ENCODE data around the gene DIP2C. TPM values are rescaled to one million over a fixed set of nuclear protein-coding genes. Genes with fewer than 3 reads are reported as not detected.

DIP2C gene
- total RNA-seq, 1 experiment from 2014 or later, result 11.0 TPM

DNA sequence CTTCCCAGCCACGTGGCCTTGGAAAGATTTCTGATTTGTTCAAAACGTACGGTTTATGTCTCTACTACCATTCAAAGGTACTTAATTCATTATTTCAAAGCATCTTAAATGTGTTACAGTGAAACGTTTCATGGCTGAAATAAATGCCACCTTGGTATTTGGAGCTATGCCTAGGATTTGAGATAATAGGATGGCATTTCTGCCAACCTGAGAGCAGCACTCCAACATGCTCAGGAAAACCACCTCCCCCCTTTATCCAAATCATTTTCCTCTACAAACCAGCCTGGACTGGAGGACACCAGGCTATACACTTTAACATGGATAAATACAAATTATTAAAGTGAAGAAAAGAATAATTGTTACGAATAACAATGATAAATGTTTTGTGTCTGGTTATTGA, 293.4 kb downstream of the DIP2C start (continued):
- TF ChIP-seq, protein P1, sequence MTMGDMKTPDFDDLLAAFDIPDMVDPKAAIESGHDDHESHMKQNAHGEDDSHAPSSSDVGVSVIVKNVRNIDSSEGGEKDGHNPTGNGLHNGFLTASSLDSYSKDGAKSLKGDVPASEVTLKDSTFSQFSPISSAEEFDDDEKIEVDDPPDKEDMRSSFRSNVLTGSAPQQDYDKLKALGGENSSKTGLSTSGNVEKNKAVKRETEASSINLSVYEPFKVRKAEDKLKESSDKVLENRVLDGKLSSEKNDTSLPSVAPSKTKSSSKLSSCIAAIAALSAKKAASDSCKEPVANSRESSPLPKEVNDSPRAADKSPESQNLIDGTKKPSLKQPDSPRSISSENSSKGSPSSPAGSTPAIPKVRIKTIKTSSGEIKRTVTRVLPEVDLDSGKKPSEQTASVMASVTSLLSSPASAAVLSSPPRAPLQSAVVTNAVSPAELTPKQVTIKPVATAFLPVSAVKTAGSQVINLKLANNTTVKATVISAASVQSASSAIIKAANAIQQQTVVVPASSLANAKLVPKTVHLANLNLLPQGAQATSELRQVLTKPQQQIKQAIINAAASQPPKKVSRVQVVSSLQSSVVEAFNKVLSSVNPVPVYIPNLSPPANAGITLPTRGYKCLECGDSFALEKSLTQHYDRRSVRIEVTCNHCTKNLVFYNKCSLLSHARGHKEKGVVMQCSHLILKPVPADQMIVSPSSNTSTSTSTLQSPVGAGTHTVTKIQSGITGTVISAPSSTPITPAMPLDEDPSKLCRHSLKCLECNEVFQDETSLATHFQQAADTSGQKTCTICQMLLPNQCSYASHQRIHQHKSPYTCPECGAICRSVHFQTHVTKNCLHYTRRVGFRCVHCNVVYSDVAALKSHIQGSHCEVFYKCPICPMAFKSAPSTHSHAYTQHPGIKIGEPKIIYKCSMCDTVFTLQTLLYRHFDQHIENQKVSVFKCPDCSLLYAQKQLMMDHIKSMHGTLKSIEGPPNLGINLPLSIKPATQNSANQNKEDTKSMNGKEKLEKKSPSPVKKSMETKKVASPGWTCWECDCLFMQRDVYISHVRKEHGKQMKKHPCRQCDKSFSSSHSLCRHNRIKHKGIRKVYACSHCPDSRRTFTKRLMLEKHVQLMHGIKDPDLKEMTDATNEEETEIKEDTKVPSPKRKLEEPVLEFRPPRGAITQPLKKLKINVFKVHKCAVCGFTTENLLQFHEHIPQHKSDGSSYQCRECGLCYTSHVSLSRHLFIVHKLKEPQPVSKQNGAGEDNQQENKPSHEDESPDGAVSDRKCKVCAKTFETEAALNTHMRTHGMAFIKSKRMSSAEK (CRISPR knock-in tag; IDR thresholded peaks at IDR 0.05; ENCODE audit: borderline replicate concordance), result no peak
- TF ChIP-seq ZNF138 (CRISPR knock-in tag; conservative IDR thresholded peaks at IDR 0.05) (no peak), ZBTB21 (CRISPR knock-in tag; IDR thresholded peaks at IDR 0.05; ENCODE audit: borderline replicate concordance) (no peak), CBFB (CRISPR knock-in tag; IDR thresholded peaks at IDR 0.05; ENCODE audit: low read depth) (no peak), ATF6 (CRISPR knock-in tag; IDR thresholded peaks at IDR 0.05) (no peak), ATF2 (CRISPR knock-in tag; IDR thresholded peaks at IDR 0.05; ENCODE audit: borderline replicate concordance, low read depth) (no peak), ZNF671 (CRISPR knock-in tag; IDR thresholded peaks at IDR 0.05) (no peak), RELA (CRISPR knock-in tag; IDR thresholded peaks at IDR 0.05; ENCODE audit: borderline replicate concordance) (no peak), FOXK1 (CRISPR knock-in tag; IDR thresholded peaks at IDR 0.05) (no peak), ERG (CRISPR knock-in tag; IDR thresholded peaks at IDR 0.05) (no peak)
- TF ChIP-seq, protein P2, sequence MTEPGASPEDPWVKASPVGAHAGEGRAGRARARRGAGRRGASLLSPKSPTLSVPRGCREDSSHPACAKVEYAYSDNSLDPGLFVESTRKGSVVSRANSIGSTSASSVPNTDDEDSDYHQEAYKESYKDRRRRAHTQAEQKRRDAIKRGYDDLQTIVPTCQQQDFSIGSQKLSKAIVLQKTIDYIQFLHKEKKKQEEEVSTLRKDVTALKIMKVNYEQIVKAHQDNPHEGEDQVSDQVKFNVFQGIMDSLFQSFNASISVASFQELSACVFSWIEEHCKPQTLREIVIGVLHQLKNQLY (CRISPR knock-in tag; IDR thresholded peaks at IDR 0.05), result no peak
- TF ChIP-seq, protein P3, sequence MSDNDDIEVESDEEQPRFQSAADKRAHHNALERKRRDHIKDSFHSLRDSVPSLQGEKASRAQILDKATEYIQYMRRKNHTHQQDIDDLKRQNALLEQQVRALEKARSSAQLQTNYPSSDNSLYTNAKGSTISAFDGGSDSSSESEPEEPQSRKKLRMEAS (CRISPR knock-in tag; IDR thresholded peaks at IDR 0.05), result no peak

- no peak for DNase-seq (ENCODE audit: low spot score)
- peaks cover 22% of the 10 kb centered on the region for H3K4me1 Mint-ChIP-seq
- ChIA-PET POLR2A (no interaction called here), CTCF (interaction anchor here (2.7 kb wide), 1 partner anchor 21 kb away, joined by 12 read pairs; no protein-coding TSS in a partner anchor)
- ATAC-seq, result no peak
- no peaks in the 10 kb centered on the region for H3K27me3 Mint-ChIP-seq (ENCODE audit: low read depth)
- TF ChIP-seq ZNF416 (CRISPR knock-in tag; IDR thresholded peaks at IDR 0.05) (no peak), KAT7 (CRISPR knock-in tag; IDR thresholded peaks at IDR 0.05; ENCODE audit: borderline replicate concordance) (no peak), GRHL2 (CRISPR knock-in tag; IDR thresholded peaks at IDR 0.05; ENCODE audit: insufficient replicate concordance, severe bottlenecking) (no peak), TP53 (CRISPR knock-in tag; IDR thresholded peaks at IDR 0.05) (no peak), RELA (CRISPR knock-in tag; IDR thresholded peaks at IDR 0.05; ENCODE audit: borderline replicate concordance) (no peak), ZNF219 (CRISPR knock-in tag; IDR thresholded peaks at IDR 0.05; ENCODE audit: borderline replicate concordance) (no peak), FOXJ3 (CRISPR knock-in tag; IDR thresholded peaks at IDR 0.05; ENCODE audit: borderline replicate concordance) (no peak), NR1H2 (CRISPR knock-in tag; IDR thresholded peaks at IDR 0.05) (no peak)
- TF ChIP-seq, protein P1 (CRISPR knock-in tag; IDR thresholded peaks at IDR 0.05; ENCODE audit: borderline replicate concordance), result no peak
- TF ChIP-seq, protein P3 (CRISPR knock-in tag; IDR thresholded peaks at IDR 0.05), result no peak
- no peak overlapping the region for H3K27ac Mint-ChIP-seq
- no peaks in the 10 kb centered on the region for H3K9me3 Mint-ChIP-seq
- no peak overlapping the region for H3K4me3 Mint-ChIP-seq
- no peaks in the 10 kb centered on the region for H3K36me3 Mint-ChIP-seq
Observed at GRCh38 chr10:395665-396064, 293.8 kb downstream of the DIP2C start.

All from WTC11 (cell line).